Glutamatergic neuron (in vitro differentiated cells): ENCODE results near the gene MYOCOS. TPM values are rescaled to one million over a fixed set of nuclear protein-coding genes. Genes with fewer than 3 reads are reported as not detected.

Experiments
- DNase-seq: peaks from one replicate; pipeline ENCODE4 v3.0.0; 2022
- H3K27ac Mint-ChIP-seq: one replicate; pipeline ENCODE4 v1.8.0; 2020; ENCODE audit warnings: mild to moderate bottlenecking, mixed read lengths, inconsistent platforms; ENCODE audit not compliant: unreplicated experiment
- H3K27me3 Mint-ChIP-seq: one replicate; pipeline ENCODE4 v1.8.0; 2020; ENCODE audit warnings: mild to moderate bottlenecking, moderate library complexity, mixed read lengths, inconsistent platforms; ENCODE audit not compliant: unreplicated experiment
- H3K36me3 Mint-ChIP-seq: one replicate; pipeline ENCODE4 v1.8.0; 2020; ENCODE audit warnings: mild to moderate bottlenecking, mixed read lengths, inconsistent platforms; ENCODE audit not compliant: unreplicated experiment
- H3K4me1 Mint-ChIP-seq: one replicate; pipeline ENCODE4 v1.8.0; 2020; ENCODE audit warnings: mild to moderate bottlenecking, low read depth, mixed read lengths, inconsistent platforms; ENCODE audit not compliant: unreplicated experiment
- H3K4me3 Mint-ChIP-seq: one replicate; pipeline ENCODE4 v1.8.0; 2020; ENCODE audit warnings: mild to moderate bottlenecking, mixed read lengths, inconsistent platforms; ENCODE audit not compliant: unreplicated experiment
- H3K9me3 Mint-ChIP-seq: one replicate; pipeline ENCODE4 v1.8.0; 2020; ENCODE audit warnings: mild to moderate bottlenecking, moderate library complexity, mixed read lengths, inconsistent platforms; ENCODE audit not compliant: unreplicated experiment
- total RNA-seq: library from RNA; stranded (reverse); fragmentation: NEBNext Ultra II Directional; extraction: Animal tissue kit (Norgen Biotek cat#: 25700); gene quantifications from one replicate; pipeline ENCODE4 v1.2.1, GENCODE V29; 2021; ENCODE audit not compliant: unreplicated experiment
- TF ChIP-seq, protein P1 (sequence below): fragments of 200-600 bp; sonication (generic); IDR thresholded peaks from one replicate; pipeline ENCODE4 v1.5.0; 2021; ENCODE audit not compliant: partially characterized antibody, unreplicated experiment

The MYOCOS gene
- total RNA-seq, 1 donor from 2014 or later, result not detected

- Mint-ChIP-seq H3K27ac (no peak overlapping the region), H3K4me3 (no peak overlapping the region)
- TF ChIP-seq, protein P1, sequence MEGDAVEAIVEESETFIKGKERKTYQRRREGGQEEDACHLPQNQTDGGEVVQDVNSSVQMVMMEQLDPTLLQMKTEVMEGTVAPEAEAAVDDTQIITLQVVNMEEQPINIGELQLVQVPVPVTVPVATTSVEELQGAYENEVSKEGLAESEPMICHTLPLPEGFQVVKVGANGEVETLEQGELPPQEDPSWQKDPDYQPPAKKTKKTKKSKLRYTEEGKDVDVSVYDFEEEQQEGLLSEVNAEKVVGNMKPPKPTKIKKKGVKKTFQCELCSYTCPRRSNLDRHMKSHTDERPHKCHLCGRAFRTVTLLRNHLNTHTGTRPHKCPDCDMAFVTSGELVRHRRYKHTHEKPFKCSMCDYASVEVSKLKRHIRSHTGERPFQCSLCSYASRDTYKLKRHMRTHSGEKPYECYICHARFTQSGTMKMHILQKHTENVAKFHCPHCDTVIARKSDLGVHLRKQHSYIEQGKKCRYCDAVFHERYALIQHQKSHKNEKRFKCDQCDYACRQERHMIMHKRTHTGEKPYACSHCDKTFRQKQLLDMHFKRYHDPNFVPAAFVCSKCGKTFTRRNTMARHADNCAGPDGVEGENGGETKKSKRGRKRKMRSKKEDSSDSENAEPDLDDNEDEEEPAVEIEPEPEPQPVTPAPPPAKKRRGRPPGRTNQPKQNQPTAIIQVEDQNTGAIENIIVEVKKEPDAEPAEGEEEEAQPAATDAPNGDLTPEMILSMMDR, result no peak
Measured at GRCh38 chr1:171666114-171666769, 44.2 kb downstream of the MYOCOS start.

GRCh38 chr1:171668372-171668771, 46.3 kb downstream of the MYOCOS start:
- Mint-ChIP-seq H3K9me3 (no peaks in the 10 kb centered on the region), H3K4me3 (no peak overlapping the region), H3K4me1 (no peaks in the 10 kb centered on the region), H3K36me3 (no peaks in the 10 kb centered on the region), H3K27me3 (no peaks in the 10 kb centered on the region), H3K27ac (no peak overlapping the region)
- DNase-seq, result no peak
- TF ChIP-seq, protein P1, result no peak

More at GRCh38 chr1:171666114-171666769, 44.2 kb downstream of the MYOCOS start:
- Mint-ChIP-seq H3K4me1 (no peaks in the 10 kb centered on the region), H3K27me3 (no peaks in the 10 kb centered on the region), H3K9me3 (no peaks in the 10 kb centered on the region), H3K36me3 (no peaks in the 10 kb centered on the region)
- no peak for DNase-seq

GRCh38 chr1:171670739-171671138, 48.7 kb downstream of the MYOCOS start:
- TF ChIP-seq, protein P1, result no peak
- H3K27ac Mint-ChIP-seq, result no peak overlapping the region
- no peaks in the 10 kb centered on the region for H3K36me3 Mint-ChIP-seq
- no peak overlapping the region for H3K4me3 Mint-ChIP-seq
- no peaks in the 10 kb centered on the region for H3K9me3 Mint-ChIP-seq
- H3K4me1 Mint-ChIP-seq, result no peaks in the 10 kb centered on the region
- H3K27me3 Mint-ChIP-seq, result no peaks in the 10 kb centered on the region
- no peak for DNase-seq

- Mint-ChIP-seq H3K4me1 (no peaks in the 10 kb centered on the region), H3K9me3 (no peaks in the 10 kb centered on the region), H3K36me3 (no peaks in the 10 kb centered on the region), H3K27ac (no peak overlapping the region), H3K27me3 (no peaks in the 10 kb centered on the region), H3K4me3 (no peak overlapping the region)
- TF ChIP-seq, protein P1, result no peak
- DNase-seq, result no peak
Measured at GRCh38 chr1:171674431-171675405, 52.7 kb downstream of the MYOCOS start.

Other genes starting within 250 kb of the MYOCOS start
- gene PRRC2C, start 136.7 kb upstream of the MYOCOS start, total RNA-seq, result 201 TPM
- not detected for gene MYOC, start 30.4 kb downstream of the MYOCOS start, total RNA-seq
- 8.4 TPM for gene VAMP4, start 119.8 kb downstream of the MYOCOS start, total RNA-seq
- 21.4 TPM for gene METTL13, start 159.4 kb downstream of the MYOCOS start, total RNA-seq
- 11.4 TPM for gene DNM3, start 219.3 kb downstream of the MYOCOS start, total RNA-seq